ENCODE results near the gene PLXNA2.

GRCh38 chr1:208008534-208008933 lies 235.7 kb downstream of the PLXNA2 start:
- TF ChIP-seq PATZ1 (CRISPR knock-in tag; IDR thresholded peaks at IDR 0.05; ENCODE audit: borderline replicate concordance), result no peak
- TF ChIP-seq ZFP30 (CRISPR knock-in tag; IDR thresholded peaks at IDR 0.05), result no peak
- TF ChIP-seq CSDC2 (CRISPR knock-in tag; IDR thresholded peaks at IDR 0.05), result no peak
- TF ChIP-seq RARB (CRISPR knock-in tag; IDR thresholded peaks at IDR 0.05), result no peak
- TF ChIP-seq CREB5 (CRISPR knock-in tag; IDR thresholded peaks at IDR 0.05; ENCODE audit: low read depth), result no peak
- no peak for TF ChIP-seq OSR1 (CRISPR knock-in tag; IDR thresholded peaks at IDR 0.05)
- no peak for TF ChIP-seq GLIS3 (CRISPR knock-in tag; IDR thresholded peaks at IDR 0.05)
- no peak for TF ChIP-seq ZNF70 (CRISPR knock-in tag; IDR thresholded peaks at IDR 0.05)
- no peak for TF ChIP-seq TOX (CRISPR knock-in tag; IDR thresholded peaks at IDR 0.05; ENCODE audit: borderline replicate concordance)
- TF ChIP-seq ZFP3 (CRISPR knock-in tag; IDR thresholded peaks at IDR 0.05), result no peak; the same call in 1 of the 2 replicates
- no peak for TF ChIP-seq SNAI2 (CRISPR knock-in tag; IDR thresholded peaks at IDR 0.05)
